Measurements from ENCODE around the gene CFAP46.

DNA sequence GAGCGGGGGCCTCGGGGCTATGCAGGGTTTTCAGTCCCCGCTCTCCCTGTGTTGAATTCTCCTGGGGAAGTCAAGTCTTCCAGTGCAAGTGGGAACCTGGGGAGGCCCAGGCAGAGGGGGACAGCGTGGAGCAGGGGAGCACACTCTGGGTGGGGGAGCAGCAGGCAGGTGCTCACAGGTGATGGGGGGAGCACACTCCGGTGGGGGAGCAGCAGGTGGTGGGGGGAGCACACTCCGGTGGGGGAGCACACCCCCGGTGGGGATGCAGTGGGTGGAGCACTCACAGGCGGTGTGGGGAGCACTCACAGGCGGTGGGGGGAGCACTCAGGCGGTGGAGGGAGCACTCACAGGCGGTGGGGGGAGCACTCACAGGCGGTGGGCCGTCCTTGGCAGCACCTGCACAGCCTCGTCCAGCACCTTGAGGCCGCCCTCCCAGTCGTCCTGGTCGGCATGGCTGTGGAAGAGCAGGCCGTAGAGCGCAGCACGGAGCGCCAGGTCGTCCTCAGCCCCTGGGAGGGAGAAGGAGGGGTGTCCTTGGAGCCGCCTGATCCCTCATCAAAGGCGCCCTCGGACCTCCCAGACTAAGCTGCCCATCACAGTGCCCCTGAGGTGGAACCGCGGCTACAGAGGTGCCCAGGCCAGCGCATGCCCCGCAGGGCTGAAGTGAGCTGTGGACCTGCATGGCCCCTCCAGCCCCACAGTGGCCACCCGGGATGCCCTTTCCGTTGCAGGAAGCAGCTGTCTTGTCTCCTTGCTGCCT, 56.7 kb downstream of the CFAP46 start:
- TF ChIP-seq, protein P1, sequence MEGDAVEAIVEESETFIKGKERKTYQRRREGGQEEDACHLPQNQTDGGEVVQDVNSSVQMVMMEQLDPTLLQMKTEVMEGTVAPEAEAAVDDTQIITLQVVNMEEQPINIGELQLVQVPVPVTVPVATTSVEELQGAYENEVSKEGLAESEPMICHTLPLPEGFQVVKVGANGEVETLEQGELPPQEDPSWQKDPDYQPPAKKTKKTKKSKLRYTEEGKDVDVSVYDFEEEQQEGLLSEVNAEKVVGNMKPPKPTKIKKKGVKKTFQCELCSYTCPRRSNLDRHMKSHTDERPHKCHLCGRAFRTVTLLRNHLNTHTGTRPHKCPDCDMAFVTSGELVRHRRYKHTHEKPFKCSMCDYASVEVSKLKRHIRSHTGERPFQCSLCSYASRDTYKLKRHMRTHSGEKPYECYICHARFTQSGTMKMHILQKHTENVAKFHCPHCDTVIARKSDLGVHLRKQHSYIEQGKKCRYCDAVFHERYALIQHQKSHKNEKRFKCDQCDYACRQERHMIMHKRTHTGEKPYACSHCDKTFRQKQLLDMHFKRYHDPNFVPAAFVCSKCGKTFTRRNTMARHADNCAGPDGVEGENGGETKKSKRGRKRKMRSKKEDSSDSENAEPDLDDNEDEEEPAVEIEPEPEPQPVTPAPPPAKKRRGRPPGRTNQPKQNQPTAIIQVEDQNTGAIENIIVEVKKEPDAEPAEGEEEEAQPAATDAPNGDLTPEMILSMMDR (IDR thresholded peaks at IDR 0.05; ENCODE audit: insufficient read depth, low read length, poor library complexity, severe bottlenecking): no peak
- no peak for TF ChIP-seq EZH2phosphoT487 (conservative IDR thresholded peaks at IDR 0.05; ENCODE audit: low read length)

All from SU-DHL-6 (cell line).